Measurements from ENCODE around the gene CLPTM1L. TPM values are rescaled to one million over a fixed set of nuclear protein-coding genes. Genes with fewer than 3 reads are reported as not detected.

The CLPTM1L gene
- total RNA-seq, 2 donors from 2014 or later, result 56.6 to 85.4 TPM

DNA sequence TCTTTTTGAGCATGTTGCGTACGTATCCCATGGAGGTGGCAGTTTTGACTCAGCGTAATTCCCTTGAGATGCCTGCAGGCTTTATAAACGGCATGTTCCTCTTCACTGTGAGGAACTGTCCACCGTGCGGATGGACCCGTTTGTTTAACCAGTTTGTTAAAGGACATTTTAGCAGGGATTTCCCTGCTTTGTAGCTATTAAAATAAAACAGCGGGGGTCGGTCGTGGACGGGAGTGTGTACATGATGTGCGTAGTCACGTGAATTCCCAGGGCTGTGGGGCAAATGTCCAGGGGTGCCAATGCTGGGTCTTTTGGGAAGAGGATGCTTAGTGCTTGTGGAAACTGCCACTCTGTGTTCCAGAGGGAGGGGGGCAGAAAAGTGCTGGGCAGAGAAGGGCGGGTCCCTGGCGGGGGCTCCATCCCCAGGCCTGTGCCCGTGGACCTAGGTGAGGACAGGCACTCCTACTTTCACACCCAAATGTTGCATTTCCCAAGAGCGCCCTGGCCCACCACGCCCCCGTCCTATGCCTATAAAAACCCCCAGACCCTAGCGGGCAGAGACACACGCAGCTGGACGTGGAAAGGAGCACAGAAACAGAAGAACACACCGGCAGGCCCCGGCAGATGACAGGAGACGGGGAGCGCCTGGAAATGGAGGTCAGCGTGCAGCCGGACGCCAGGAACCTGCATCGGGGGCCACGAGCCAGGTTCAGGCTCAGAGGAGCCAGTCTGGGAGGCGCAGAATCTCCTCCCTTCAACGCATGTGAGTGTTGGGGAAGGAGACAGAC, 46.0 kb downstream of the CLPTM1L start:
- DNase-seq (ENCODE audit: low spot score), result no peak
- TF ChIP-seq, protein P1, sequence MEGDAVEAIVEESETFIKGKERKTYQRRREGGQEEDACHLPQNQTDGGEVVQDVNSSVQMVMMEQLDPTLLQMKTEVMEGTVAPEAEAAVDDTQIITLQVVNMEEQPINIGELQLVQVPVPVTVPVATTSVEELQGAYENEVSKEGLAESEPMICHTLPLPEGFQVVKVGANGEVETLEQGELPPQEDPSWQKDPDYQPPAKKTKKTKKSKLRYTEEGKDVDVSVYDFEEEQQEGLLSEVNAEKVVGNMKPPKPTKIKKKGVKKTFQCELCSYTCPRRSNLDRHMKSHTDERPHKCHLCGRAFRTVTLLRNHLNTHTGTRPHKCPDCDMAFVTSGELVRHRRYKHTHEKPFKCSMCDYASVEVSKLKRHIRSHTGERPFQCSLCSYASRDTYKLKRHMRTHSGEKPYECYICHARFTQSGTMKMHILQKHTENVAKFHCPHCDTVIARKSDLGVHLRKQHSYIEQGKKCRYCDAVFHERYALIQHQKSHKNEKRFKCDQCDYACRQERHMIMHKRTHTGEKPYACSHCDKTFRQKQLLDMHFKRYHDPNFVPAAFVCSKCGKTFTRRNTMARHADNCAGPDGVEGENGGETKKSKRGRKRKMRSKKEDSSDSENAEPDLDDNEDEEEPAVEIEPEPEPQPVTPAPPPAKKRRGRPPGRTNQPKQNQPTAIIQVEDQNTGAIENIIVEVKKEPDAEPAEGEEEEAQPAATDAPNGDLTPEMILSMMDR (IDR thresholded peaks at IDR 0.05), result no peak

DNA sequence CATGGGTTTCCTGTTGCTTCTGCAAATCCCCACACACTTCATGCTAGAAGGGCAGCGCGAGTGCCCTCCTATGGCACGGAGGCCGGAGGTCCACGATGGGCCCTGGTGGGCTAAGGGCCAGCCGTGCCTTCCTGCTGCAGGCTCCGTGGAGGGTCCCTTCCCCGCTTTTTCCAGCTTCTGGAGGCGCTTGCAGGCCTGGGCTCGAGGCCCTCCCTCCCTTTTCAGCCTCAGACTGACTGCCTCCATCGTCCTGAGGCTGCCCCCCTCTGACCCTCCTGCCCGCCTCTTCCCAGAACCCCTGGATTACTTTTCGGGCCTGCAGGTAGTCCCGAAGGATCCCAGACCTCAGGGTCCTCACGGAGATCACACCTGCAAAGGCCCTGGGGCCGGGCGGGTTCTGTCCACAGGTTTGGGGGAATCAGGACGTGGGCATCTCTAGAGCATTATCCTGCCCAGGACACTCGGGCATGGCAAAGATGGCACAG, 46.8 kb downstream of the CLPTM1L start:
- no peaks in the 10 kb centered on the region for H3K36me3 ChIP-seq
- H3K4me1 ChIP-seq, result peaks cover 0 to 8% of the 10 kb centered on the region in 2 donors
- no peak overlapping the region for H3K4me3 ChIP-seq
- H3K27me3 ChIP-seq, result peaks cover 0 to 15% of the 10 kb centered on the region in 2 donors
- no peaks in the 10 kb centered on the region for H3K9me3 ChIP-seq
- DNase-seq (ENCODE audit: low spot score), result no peak
- TF ChIP-seq, protein P1 (IDR thresholded peaks at IDR 0.05), result no peak
- no peak overlapping the region for H3K27ac ChIP-seq

More for the DNA sequence above, 46.0 kb downstream of the CLPTM1L start:
- no peaks in the 10 kb centered on the region for H3K36me3 ChIP-seq
- no peak overlapping the region for H3K4me3 ChIP-seq
- peaks cover 0 to 13% of the 10 kb centered on the region in 2 donors for H3K27me3 ChIP-seq
- H3K9me3 ChIP-seq, result no peaks in the 10 kb centered on the region
- no peak overlapping the region for H3K27ac ChIP-seq
- H3K4me1 ChIP-seq, result peaks cover 0 to 8% of the 10 kb centered on the region in 2 donors

DNA sequence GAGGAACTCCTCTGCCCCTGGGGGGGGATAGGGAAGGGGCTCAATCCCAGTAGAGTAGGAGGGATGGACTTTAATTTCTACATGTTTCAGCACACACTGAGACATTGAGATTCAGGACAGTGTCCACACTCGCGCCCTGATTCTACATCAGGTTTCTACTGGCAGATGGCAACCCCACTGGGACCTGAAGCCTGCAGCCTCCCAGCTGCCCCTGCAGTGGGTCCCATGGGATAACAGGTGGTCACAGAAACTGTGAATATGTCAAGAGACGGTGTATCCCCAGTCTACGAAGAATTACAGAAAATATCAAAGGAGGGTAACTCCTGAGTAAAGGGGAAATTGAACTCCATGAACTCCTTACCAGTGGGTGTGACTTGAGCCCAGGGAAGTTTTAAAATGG, 47.7 kb downstream of the CLPTM1L start:
- Histone ChIP-seq H3K4me1 (peaks cover 0 to 8% of the 10 kb centered on the region in 2 donors), H3K27me3 (peaks cover 0 to 15% of the 10 kb centered on the region in 2 donors), H3K9me3 (no peaks in the 10 kb centered on the region), H3K27ac (no peak overlapping the region), H3K4me3 (no peak overlapping the region), H3K36me3 (no peaks in the 10 kb centered on the region)
- TF ChIP-seq, protein P1 (IDR thresholded peaks at IDR 0.05), result no peak
- DNase-seq (ENCODE audit: low spot score), result no peak

DNA sequence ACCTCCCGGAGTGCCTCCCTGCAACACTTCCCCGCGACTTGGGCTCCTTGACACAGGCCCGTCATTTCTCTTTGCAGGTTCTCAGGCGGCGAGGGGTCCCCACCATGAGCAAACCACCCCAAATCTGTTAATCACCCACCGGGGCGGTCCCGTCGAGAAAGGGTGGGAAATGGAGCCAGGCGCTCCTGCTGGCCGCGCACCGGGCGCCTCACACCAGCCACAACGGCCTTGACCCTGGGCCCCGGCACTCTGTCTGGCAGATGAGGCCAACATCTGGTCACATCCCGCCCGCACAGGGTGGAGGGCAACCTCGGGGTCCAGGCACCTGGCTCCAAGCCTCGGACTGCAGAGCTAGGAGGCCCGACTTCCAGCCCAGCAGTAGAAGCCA, 49.3 kb downstream of the CLPTM1L start:
- Histone ChIP-seq H3K9me3 (no peaks in the 10 kb centered on the region), H3K36me3 (no peaks in the 10 kb centered on the region), H3K4me1 (peaks cover 0 to 8% of the 10 kb centered on the region in 2 donors), H3K4me3 (no peak overlapping the region), H3K27me3 (peaks cover 0 to 15% of the 10 kb centered on the region in 2 donors), H3K27ac (no peak overlapping the region)
- DNase-seq (ENCODE audit: low spot score), result no peak
- TF ChIP-seq, protein P1 (IDR thresholded peaks at IDR 0.05), result no peak

DNA sequence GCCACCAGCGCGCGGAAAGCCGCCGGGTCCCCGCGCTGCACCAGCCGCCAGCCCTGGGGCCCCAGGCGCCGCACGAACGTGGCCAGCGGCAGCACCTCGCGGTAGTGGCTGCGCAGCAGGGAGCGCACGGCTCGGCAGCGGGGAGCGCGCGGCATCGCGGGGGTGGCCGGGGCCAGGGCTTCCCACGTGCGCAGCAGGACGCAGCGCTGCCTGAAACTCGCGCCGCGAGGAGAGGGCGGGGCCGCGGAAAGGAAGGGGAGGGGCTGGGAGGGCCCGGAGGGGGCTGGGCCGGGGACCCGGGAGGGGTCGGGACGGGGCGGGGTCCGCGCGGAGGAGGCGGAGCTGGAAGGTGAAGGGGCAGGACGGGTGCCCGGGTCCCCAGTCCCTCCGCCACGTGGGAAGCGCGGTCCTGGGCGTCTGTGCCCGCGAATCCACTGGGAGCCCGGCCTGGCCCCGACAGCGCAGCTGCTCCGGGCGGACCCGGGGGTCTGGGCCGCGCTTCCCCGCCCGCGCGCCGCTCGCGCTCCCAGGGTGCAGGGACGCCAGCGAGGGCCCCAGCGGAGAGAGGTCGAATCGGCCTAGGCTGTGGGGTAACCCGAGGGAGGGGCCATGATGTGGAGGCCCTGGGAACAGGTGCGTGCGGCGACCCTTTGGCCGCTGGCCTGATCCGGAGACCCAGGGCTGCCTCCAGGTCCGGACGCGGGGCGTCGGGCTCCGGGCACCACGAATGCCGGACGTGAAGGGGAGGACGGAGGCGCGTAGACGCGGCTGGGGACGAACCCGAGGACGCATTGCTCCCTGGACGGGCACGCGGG, 49.9 kb downstream of the CLPTM1L start, which contains the start of gene TERT:
Gene TERT (minus strand): TSS at position 234 of the 815 bp plus-strand sequence. CDS start 79 bp downstream, at position 155.
- Histone ChIP-seq H3K36me3 (no peaks in the 10 kb centered on the region), H3K27ac (no peak within 1 kb of the TSS), H3K27me3 (peaks cover 0 to 15% of the 10 kb centered on the region in 2 donors), H3K4me3 (peak within 1 kb of the TSS in 1 of 2 donors; percentile 17), H3K9me3 (no peaks in the 10 kb centered on the region), H3K4me1 (peaks cover 0 to 8% of the 10 kb centered on the region in 2 donors)
- DNase-seq (ENCODE audit: low spot score), result no peak
- TF ChIP-seq, protein P1 (IDR thresholded peaks at IDR 0.05), result no peak
